K562 (cell line): ENCODE results near the gene GPATCH4. TPM values are rescaled to one million over a fixed set of nuclear protein-coding genes. Genes with fewer than 3 reads are reported as not detected.

ENCODE experiments used
- BCOR ChIP-seq: fragments of 450-650 bp; IDR thresholded peaks from 2 replicates; pipeline ENCODE4 v1.6.1; 2016
- CAMTA2 ChIP-seq: fragments of 250-450 bp; sonication (Bioruptor Pico); conservative IDR thresholded peaks from 2 replicates; pipeline ENCODE4 v1.5.1; 2022
- CBFA2T2 ChIP-seq: fragments of 450-650 bp; conservative IDR thresholded peaks from 2 replicates; pipeline ENCODE4 v1.6.1; 2017; ENCODE audit warnings: mild to moderate bottlenecking
- CREBBP ChIP-seq: IDR thresholded peaks from one replicate; pipeline ENCODE4 v1.6.1; 2012; ENCODE audit warnings: low read depth, mild to moderate bottlenecking, control low read depth, inconsistent platforms, low read length
- CXXC5 ChIP-seq: fragments of 250-450 bp; sonication (Bioruptor Pico); IDR thresholded peaks from 2 replicates; pipeline ENCODE4 v1.8.0; 2022; ENCODE audit warnings: inconsistent platforms, mild to moderate bottlenecking, moderate library complexity
- DDX20 ChIP-seq: fragments of 450-650 bp; IDR thresholded peaks from 2 replicates; pipeline ENCODE4 v1.6.1; 2016; ENCODE audit warnings: missing genetic modification characterization, low read depth, mild to moderate bottlenecking, missing compliant biosample characterization, moderate library complexity
- FOS ChIP-seq: IDR thresholded peaks from 3 replicates; pipeline ENCODE4 v1.6.1; 2011; ENCODE audit not compliant: insufficient read length; ENCODE audit errors: extremely low read depth
- IFI16 ChIP-seq: fragments of 250-450 bp; sonication (Bioruptor Pico); IDR thresholded peaks from 2 replicates; pipeline ENCODE4 v2.1.2; 2022; ENCODE audit warnings: mild to moderate bottlenecking, inconsistent platforms
- MAFF ChIP-seq: IDR thresholded peaks from 2 replicates; pipeline ENCODE4 v1.6.1; 2012; ENCODE audit warnings: low read length, improper control_type of control experiment
- NFYB ChIP-seq: IDR thresholded peaks from 2 replicates; pipeline ENCODE4 v1.6.1; 2011; ENCODE audit warnings: mild to moderate bottlenecking, moderate library complexity; ENCODE audit not compliant: insufficient read length; ENCODE audit errors: extremely low read depth
- POLR2B ChIP-seq: fragments of 450-650 bp; IDR thresholded peaks from 2 replicates; pipeline ENCODE4 v1.6.1; 2018; ENCODE audit warnings: low read depth; ENCODE audit not compliant: partially characterized antibody
- RBM22 ChIP-seq: fragments of 200-400 bp; formaldehyde crosslinking; IDR thresholded peaks from 2 replicates; pipeline ENCODE4 v1.6.1; 2018; ENCODE audit warnings: low read length, low read depth; ENCODE audit not compliant: poor library complexity, severe bottlenecking
- RCOR1 ChIP-seq, 2 experiments: IDR thresholded peaks; 2 replicates each; pipeline ENCODE4 v1.6.1; 2012; ENCODE audit warnings: low read depth in 2 of 2, low read length in 2 of 2, borderline replicate concordance in 1 of 2, improper control_type of control experiment in 1 of 2
- SP1 ChIP-seq: sonication (generic); formaldehyde crosslinking; IDR thresholded peaks from 2 replicates; pipeline ENCODE4 v1.8.1; 2022; ENCODE audit warnings: mild to moderate bottlenecking, missing genetic modification reagents
- SRSF3 ChIP-seq: fragments of 200-400 bp; formaldehyde crosslinking; IDR thresholded peaks from 2 replicates; pipeline ENCODE4 v1.6.1; 2016; ENCODE audit warnings: mild to moderate bottlenecking, low read length, moderate library complexity; ENCODE audit not compliant: insufficient read depth
- THAP12 ChIP-seq: fragments of 250-450 bp; sonication (Bioruptor Pico); IDR thresholded peaks from 2 replicates; pipeline ENCODE4 v1.9.0; 2021; ENCODE audit warnings: mild to moderate bottlenecking, inconsistent platforms
- TOE1 ChIP-seq, 2 experiments: fragments of 450-650 bp in 1 of 2; sonication (generic) in 1 of 2; formaldehyde crosslinking in 1 of 2; IDR thresholded peaks; 2 replicates each; pipeline versions ENCODE4 v1.7.1 to v1.8.0; 2016 to 2022; ENCODE audit warnings: borderline replicate concordance in 2 of 2, mild to moderate bottlenecking in 2 of 2, antibody characterized with exemption in 1 of 2, inconsistent platforms in 1 of 2, low read depth in 1 of 2, missing genetic modification reagents in 1 of 2, moderate library complexity in 1 of 2
- ZNF175 ChIP-seq: fragments of 200-800 bp; sonication (Bioruptor generic); IDR thresholded peaks from 2 replicates; pipeline ENCODE4 v1.6.1; 2016; ENCODE audit warnings: low read depth, mild to moderate bottlenecking, missing genetic modification characterization, missing compliant biosample characterization
- ZNF280B ChIP-seq: fragments of 250-450 bp; sonication (Bioruptor Pico); IDR thresholded peaks from 2 replicates; pipeline ENCODE4 v1.5.1; 2021; ENCODE audit warnings: mild to moderate bottlenecking
- ZNF79 ChIP-seq: fragments of 250-450 bp; sonication (Bioruptor Pico); IDR thresholded peaks from 2 replicates; pipeline ENCODE4 v1.4.0; 2020; ENCODE audit warnings: low read depth, mild to moderate bottlenecking, moderate library complexity
- polyA plus RNA-seq, 8 experiments: library from polyadenylated mRNA; depleted of rRNA in 4 of 8; stranded (reverse) in 5 of 8; unstranded in 3 of 8; fragments of >200 nt; fragmentation: Nextera tagmentation in 2 of 8; fragmentation: Illumina TruSeq in 1 of 8; extraction: Ambion mirVana in 2 of 8; extraction: Trizol in 1 of 8; gene quantifications; 2 replicates each; pipeline versions ENCODE4 v1.2.1 to v1.2.3, GENCODE V29; 2011 to 2014; ENCODE audit warnings: inconsistent platforms in 1 of 8, missing spikeins in 1 of 8
- total RNA-seq, 7 experiments: library from RNA; depleted of rRNA in 6 of 7; stranded (reverse); fragments of >200 nt in 6 of 7; fragmentation: Illumina TruSeq in 2 of 7; extraction: Trizol in 2 of 7; gene quantifications; 2 replicates each; pipeline versions ENCODE4 v1.2.1 to v1.2.3, GENCODE V29; 2011 to 2021; ENCODE audit warnings: low replicate concordance in 1 of 7
- TF ChIP-seq, protein P1 (sequence below): fragments of 250-450 bp; sonication (Bioruptor Pico); IDR thresholded peaks from 2 replicates; pipeline ENCODE4 v1.9.0; 2021; ENCODE audit warnings: mild to moderate bottlenecking

The GPATCH4 gene
- total and polyA plus RNA-seq, 9 of the 15 experiments (the other 6 are each of a cell fraction or from before 2014, with no cell fraction given) = 43.7 to 105 (median 76.5) TPM

GRCh38 chr1:156623946-156624813 is 22.9 kb upstream of the GPATCH4 start (continued):
- no peak for TF ChIP-seq DDX20
- TF ChIP-seq CBFA2T2 = no peak
- TF ChIP-seq MAFF = no peak
- no peak for TF ChIP-seq ZNF280B (CRISPR knock-in tag)
- TF ChIP-seq CAMTA2 (CRISPR knock-in tag) = no peak
- peak in 1 of 2 experiments; percentile 65; a peak in 2 of 4 replicates for TF ChIP-seq RCOR1 (IDR thresholded peaks at IDR 0.05; ENCODE audit: borderline replicate concordance in 1 of 2, low read depth in 2 of 2, low read length in 2 of 2)
- TF ChIP-seq FOS = no peak
- TF ChIP-seq, protein P1, sequence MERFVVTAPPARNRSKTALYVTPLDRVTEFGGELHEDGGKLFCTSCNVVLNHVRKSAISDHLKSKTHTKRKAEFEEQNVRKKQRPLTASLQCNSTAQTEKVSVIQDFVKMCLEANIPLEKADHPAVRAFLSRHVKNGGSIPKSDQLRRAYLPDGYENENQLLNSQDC (CRISPR knock-in tag) = no peak
- TF ChIP-seq ZNF79 (CRISPR knock-in tag) = no peak
- 0 out of 2 replicates have a peak, but pooled peaks have one; percentile 50 for TF ChIP-seq ZNF175 (CRISPR knock-in tag)
- TF ChIP-seq BCOR = peak; percentile 45
- peak; percentile 82 for TF ChIP-seq CXXC5 (CRISPR knock-in tag)
- no peak for TF ChIP-seq SRSF3
- TF ChIP-seq IFI16 (CRISPR knock-in tag) = no peak
- peak; percentile 61 for TF ChIP-seq POLR2B
- 0 out of 2 replicates have a peak, but pooled peaks have one; percentile 58 for TF ChIP-seq TOE1 (IDR thresholded peaks at IDR 0.05; ENCODE audit: borderline replicate concordance)
- TF ChIP-seq TOE1 (CRISPR knock-in tag; IDR thresholded peaks at IDR 0.05; ENCODE audit: borderline replicate concordance, low read depth) = no peak
- no peak for TF ChIP-seq CREBBP
- TF ChIP-seq NFYB = no peak
- TF ChIP-seq RBM22 = no peak
- no peak for TF ChIP-seq SP1 (CRISPR knock-in tag)
- TF ChIP-seq THAP12 = peak; percentile 57; the same call in 1 of the 2 replicates
